GM12878 (cell line): ENCODE data around the gene ARHGEF17. TPM values are rescaled to one million over a fixed set of nuclear protein-coding genes. Genes with fewer than 3 reads are reported as not detected.

Source experiments
- ATAC-seq: fragments of 200-7000 bp; cut with Tn5 transposase; 3 replicates; pipeline ENCODE4 v1.9.1; 2020; ENCODE audit warnings: mild to moderate bottlenecking, moderate library complexity
- BruUV-seq: library from RNA; stranded (reverse); fragments of 400-500 nt; replicated peaks from 2 replicates; lab custom pipeline; 2021; lab: Mats Ljungman, UMichigan
- CTCF ChIA-PET: fragments of 300-600 bp; sonication (Branson Sonifier 250); formaldehyde crosslinking; extraction: SDS; loops from one replicate; lab custom pipeline; 2021; ENCODE audit warnings: inconsistent platforms; lab: Yijun Ruan, JAX
- POLR2A ChIA-PET: fragments of 350-600 bp; formaldehyde crosslinking; extraction: SDS; loops from one replicate; lab custom pipeline; 2021; ENCODE audit warnings: inconsistent platforms; lab: Charles Lee
- RAD21 ChIA-PET: fragments of 300-600 bp; sonication (Branson Sonifier 250); formaldehyde crosslinking; loops from one replicate; lab custom pipeline; 2023; ENCODE audit warnings: antibody characterized with exemption; ENCODE audit not compliant: unreplicated experiment; lab: Charles Lee
- SMC1A ChIA-PET: fragments of 300-600 bp; sonication (Branson Sonifier 250); formaldehyde crosslinking; loops from one replicate; lab custom pipeline; 2023; ENCODE audit not compliant: unreplicated experiment, uncharacterized antibody; lab: Charles Lee
- DNase-seq: peaks from one replicate; pipeline ENCODE4 v3.0.0-alpha.2; 2011; ENCODE audit warnings: low read depth, low spot score
- FAIRE-seq: peaks from 3 replicates; lab custom pipeline; 2011; peaks lifted over from hg19 to GRCh38; lab: Jason Lieb, UNC
- H2AFZ ChIP-seq: 2 replicates; pipeline ENCODE4 v1.6.0; 2011; ENCODE audit warnings: low read depth, low read length, control low read depth; ENCODE audit not compliant: control insufficient read depth
- H3K27ac ChIP-seq: 2 replicates; pipeline ENCODE4 v1.5.1; 2011; ENCODE audit warnings: control low read depth; ENCODE audit not compliant: control insufficient read depth, insufficient read depth
- H3K27me3 ChIP-seq, 2 experiments: replicated peaks in 1 of 2; 2 replicates each; pipeline versions ENCODE4 v1.6.0 to v1.6.1; 2011; ENCODE audit warnings: low read length in 1 of 2; ENCODE audit not compliant: control insufficient read depth in 2 of 2, insufficient read depth in 2 of 2
- H3K36me3 ChIP-seq, 2 experiments: 2 replicates each; pipeline ENCODE4 v1.5.1; 2011; ENCODE audit warnings: low read length in 1 of 2; ENCODE audit not compliant: control insufficient read depth in 2 of 2, insufficient read depth in 2 of 2
- H3K4me1 ChIP-seq: 2 replicates; pipeline ENCODE4 v1.6.1; 2011; ENCODE audit warnings: mild to moderate bottlenecking, low read length, moderate library complexity, mixed read lengths; ENCODE audit not compliant: control insufficient read depth, insufficient read depth
- H3K4me2 ChIP-seq: 2 replicates; pipeline ENCODE4 v1.6.0; 2011; ENCODE audit warnings: control low read depth; ENCODE audit not compliant: control insufficient read depth, insufficient read depth
- H3K4me3 ChIP-seq: fragments of 200-600 bp; sonication (generic); 2 replicates; pipeline ENCODE4 v1.5.1; 2016
- H3K79me2 ChIP-seq: 2 replicates; pipeline ENCODE4 v1.6.0; 2011; ENCODE audit warnings: low read length; ENCODE audit not compliant: control insufficient read depth, insufficient read depth
- H3K9ac ChIP-seq: 2 replicates; pipeline ENCODE4 v1.8.0; 2011; ENCODE audit warnings: low read length, control low read depth, mixed read lengths; ENCODE audit not compliant: control insufficient read depth, insufficient read depth
- H3K9me3 ChIP-seq: replicated peaks from 3 replicates; pipeline ENCODE4 v1.5.1; 2011; ENCODE audit warnings: mild to moderate bottlenecking, low read length; ENCODE audit not compliant: control insufficient read depth, insufficient read depth
- H4K20me1 ChIP-seq: 2 replicates; pipeline ENCODE4 v1.6.0; 2011; ENCODE audit not compliant: control insufficient read depth, insufficient read depth
- JUND ChIP-seq: IDR thresholded peaks from 2 replicates; pipeline ENCODE4 v1.6.1; 2012; ENCODE audit warnings: low read depth, mild to moderate bottlenecking, low read length, improper control_type of control experiment, moderate library complexity
- MYB ChIP-seq: fragments of 150-350 bp; IDR thresholded peaks from 2 replicates; pipeline ENCODE4 v1.6.1; 2014; ENCODE audit warnings: mild to moderate bottlenecking, low read depth, low read length, borderline replicate concordance
- NBN ChIP-seq: fragments of 450-650 bp; IDR thresholded peaks from 2 replicates; pipeline ENCODE4 v1.6.1; 2016
- POLR2AphosphoS5 ChIP-seq: IDR thresholded peaks from 2 replicates; pipeline ENCODE4 v1.6.1; 2011; ENCODE audit warnings: mild to moderate bottlenecking, low read length, inconsistent platforms
- SUZ12 ChIP-seq: fragments of 200-600 bp; sonication (generic); IDR thresholded peaks from one replicate; pipeline ENCODE4 v1.6.1; 2018; ENCODE audit warnings: antibody characterized with exemption, mild to moderate bottlenecking; ENCODE audit not compliant: unreplicated experiment
- ZNF274 ChIP-seq: IDR thresholded peaks from one replicate; pipeline ENCODE4 v1.8.0; 2011; ENCODE audit not compliant: insufficient read length, insufficient read depth
- ZNF622 ChIP-seq: fragments of 450-650 bp; IDR thresholded peaks from 2 replicates; pipeline ENCODE4 v1.6.1; 2017; ENCODE audit warnings: mild to moderate bottlenecking, inconsistent platforms
- ZSCAN29 ChIP-seq: fragments of 450-650 bp; IDR thresholded peaks from 2 replicates; pipeline ENCODE4 v1.6.1; 2017; ENCODE audit warnings: mild to moderate bottlenecking, moderate library complexity
- WGBS: methylation state at CpG from one replicate; pipeline ENCODE4 v1.1.6; 2016; ENCODE audit warnings: low lambda C conversion rate; ENCODE audit not compliant: insufficient replicate concordance, insufficient coverage; ENCODE audit errors: missing lambda C conversion rate; 5-methylcytosine and 5-hydroxymethylcytosine counted together
- in situ Hi-C: fragments of 300-500 bp; cut with MboI; formaldehyde crosslinking; loops from 9 replicates; pipeline ENCODE4 v1.14.3; 2018; ENCODE audit warnings: mixed read lengths
- intact Hi-C: fragments of 100-400 bp; cut with micrococcal nuclease; formaldehyde crosslinking; loops from one replicate; pipeline ENCODE4 v1.14.2; 2022; ENCODE audit not compliant: unreplicated experiment
- polyA plus RNA-seq, 11 experiments: library from polyadenylated mRNA; depleted of rRNA in 4 of 11; unstranded in 6 of 11; stranded (reverse) in 5 of 11; fragments of >200 nt; fragmentation: Nextera tagmentation in 4 of 11; fragmentation: Illumina TruSeq in 1 of 11; extraction: Ambion mirVana in 4 of 11; extraction: Trizol in 1 of 11; gene quantifications; 1 replicate in 1 of 11; 2 replicates in 10 of 11; pipeline versions ENCODE4 v1.2.1 to v1.2.3, GENCODE V29; 2011 to 2016; ENCODE audit warnings: inconsistent platforms in 2 of 11, missing spikeins in 2 of 11, low read depth in 1 of 11
- total RNA-seq, 4 experiments: library from RNA; depleted of rRNA in 3 of 4; stranded (reverse); fragments of >200 nt in 3 of 4; fragmentation: Illumina TruSeq in 1 of 4; extraction: Trizol in 1 of 4; gene quantifications; 2 replicates each; pipeline versions ENCODE4 v1.2.1 to v1.2.3, GENCODE V29; 2013 to 2021
- TF ChIP-seq, protein P1 (sequence below), 3 experiments: IDR thresholded peaks in 2 of 3; conservative IDR thresholded peaks in 1 of 3; 2 replicates each; pipeline ENCODE4 v1.5.1; 2011; ENCODE audit warnings: low read depth in 3 of 3, low read length in 3 of 3, mild to moderate bottlenecking in 3 of 3, control low read depth in 2 of 3, moderate library complexity in 2 of 3, inconsistent platforms in 1 of 3, mixed read lengths in 1 of 3; ENCODE audit not compliant: control insufficient read depth in 2 of 3, insufficient read depth in 1 of 3; ENCODE audit errors: extremely low read depth in 1 of 3
- TF ChIP-seq, protein P2 (sequence below): fragments of 450-650 bp; IDR thresholded peaks from 2 replicates; pipeline ENCODE4 v1.6.1; 2014; ENCODE audit warnings: mild to moderate bottlenecking
- TF ChIP-seq, protein P3 (sequence below): IDR thresholded peaks from 2 replicates; pipeline ENCODE4 v1.6.1; 2012; ENCODE audit warnings: mild to moderate bottlenecking, low read depth, low read length

Gene ARHGEF17
- total and polyA plus RNA-seq, 10 of the 15 experiments (the other 5 are each of a cell fraction or from before 2014, with no cell fraction given), result 0.15 to 11.0 (median 1.7) TPM

DNA sequence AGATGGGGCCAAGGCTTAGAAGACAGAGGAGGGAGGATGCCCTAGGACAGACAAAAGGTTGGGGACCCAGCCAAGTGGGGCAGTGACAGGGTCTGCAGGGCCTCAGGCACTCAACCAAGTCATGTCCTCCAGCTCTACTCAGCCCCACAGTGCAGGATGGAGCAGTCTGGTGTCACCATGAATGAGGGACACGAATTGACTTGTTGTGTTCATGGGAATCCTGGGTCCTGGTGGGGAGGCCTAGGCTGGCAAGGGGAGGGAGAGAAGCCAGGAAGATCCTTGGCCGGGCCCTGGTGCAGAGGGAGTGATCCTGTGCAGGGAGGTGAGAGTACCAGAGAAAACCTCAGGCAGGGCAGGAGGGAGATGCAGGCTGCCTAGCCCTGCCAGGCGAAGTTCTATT is 24.0 kb upstream of the ARHGEF17 start:
- intact Hi-C loops, result no loop called here
- no peak for ATAC-seq
- SMC1A ChIA-PET, result no interaction called here
- RAD21 ChIA-PET, result no interaction called here
- Histone ChIP-seq H2AFZ (no peak overlapping the region), H3K4me3 (no peak overlapping the region)
- no peak for FAIRE-seq
- in situ Hi-C loops, result no loop called here
- TF ChIP-seq, protein P1, sequence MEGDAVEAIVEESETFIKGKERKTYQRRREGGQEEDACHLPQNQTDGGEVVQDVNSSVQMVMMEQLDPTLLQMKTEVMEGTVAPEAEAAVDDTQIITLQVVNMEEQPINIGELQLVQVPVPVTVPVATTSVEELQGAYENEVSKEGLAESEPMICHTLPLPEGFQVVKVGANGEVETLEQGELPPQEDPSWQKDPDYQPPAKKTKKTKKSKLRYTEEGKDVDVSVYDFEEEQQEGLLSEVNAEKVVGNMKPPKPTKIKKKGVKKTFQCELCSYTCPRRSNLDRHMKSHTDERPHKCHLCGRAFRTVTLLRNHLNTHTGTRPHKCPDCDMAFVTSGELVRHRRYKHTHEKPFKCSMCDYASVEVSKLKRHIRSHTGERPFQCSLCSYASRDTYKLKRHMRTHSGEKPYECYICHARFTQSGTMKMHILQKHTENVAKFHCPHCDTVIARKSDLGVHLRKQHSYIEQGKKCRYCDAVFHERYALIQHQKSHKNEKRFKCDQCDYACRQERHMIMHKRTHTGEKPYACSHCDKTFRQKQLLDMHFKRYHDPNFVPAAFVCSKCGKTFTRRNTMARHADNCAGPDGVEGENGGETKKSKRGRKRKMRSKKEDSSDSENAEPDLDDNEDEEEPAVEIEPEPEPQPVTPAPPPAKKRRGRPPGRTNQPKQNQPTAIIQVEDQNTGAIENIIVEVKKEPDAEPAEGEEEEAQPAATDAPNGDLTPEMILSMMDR (IDR thresholded peaks at IDR 0.05 in 2 of 3, conservative IDR thresholded peaks at IDR 0.05 in 1 of 3; ENCODE audit: control insufficient read depth in 2 of 3, extremely low read depth in 1 of 3, insufficient read depth in 1 of 3, low read depth in 3 of 3, low read length in 3 of 3), result no peak
- TF ChIP-seq ZNF274 (no peak), JUND (no peak), MYB (no peak)
- TF ChIP-seq, all 136 proteins: peak for 0
- H3K27me3 ChIP-seq, result no peaks in the 10 kb centered on the region
- H3K9ac ChIP-seq, result no peak overlapping the region
- no peaks in the 10 kb centered on the region for H4K20me1 ChIP-seq
- WGBS, result 20% methylated on average over 3 of the region's 3 CpGs
- BruUV-seq, result no TSS peak
- no peak overlapping the region for H3K27ac ChIP-seq
- H3K4me1 ChIP-seq, result peaks cover 18% of the 10 kb centered on the region
- ChIA-PET CTCF (interaction anchor here (10.6 kb wide), 1 partner anchor 99 kb away, joined by 116 read pairs; no protein-coding TSS in a partner anchor), POLR2A (no interaction called here)
- no peaks in the 10 kb centered on the region for H3K9me3 ChIP-seq
- no peak for DNase-seq
- no peaks in the 10 kb centered on the region for H3K79me2 ChIP-seq
- H3K36me3 ChIP-seq, result no peaks in the 10 kb centered on the region
- H3K4me2 ChIP-seq, result no peak overlapping the region

DNA sequence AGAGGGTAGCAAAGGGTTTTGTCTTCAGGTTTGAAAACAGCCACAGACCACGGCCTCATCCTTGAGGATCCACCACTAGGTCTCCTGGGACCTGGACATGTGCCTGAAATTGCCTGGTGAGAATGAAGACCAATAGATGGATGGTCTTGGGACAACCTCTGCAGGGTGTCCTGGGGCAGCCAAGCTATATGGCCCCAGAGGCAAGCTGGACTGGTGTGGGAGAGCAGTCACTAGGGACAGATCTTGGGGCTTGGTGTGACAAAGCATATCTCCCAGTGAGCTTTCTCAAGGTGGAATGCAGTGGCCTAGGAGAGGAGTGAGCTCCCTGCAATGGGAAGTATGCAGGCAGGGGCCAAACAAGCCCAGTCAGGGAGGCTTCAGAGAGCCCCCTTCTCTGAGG is 22.4 kb upstream of the ARHGEF17 start:
- Histone ChIP-seq H3K4me3 (no peak overlapping the region), H3K9ac (no peak overlapping the region), H3K4me1 (peaks cover 27% of the 10 kb centered on the region), H3K27ac (no peak overlapping the region), H2AFZ (no peak overlapping the region), H3K9me3 (no peaks in the 10 kb centered on the region), H4K20me1 (no peaks in the 10 kb centered on the region), H3K4me2 (no peak overlapping the region), H3K36me3 (no peaks in the 10 kb centered on the region), H3K79me2 (no peaks in the 10 kb centered on the region), H3K27me3 (no peaks in the 10 kb centered on the region)
- FAIRE-seq, result no peak
- CTCF ChIA-PET, result interaction anchor here (1.5 to 10.6 kb wide), 2 partner anchors 50 to 100 kb away, joined by 4 to 116 read pairs; no protein-coding TSS in a partner anchor
- SMC1A ChIA-PET, result interaction anchor here (0.9 kb wide), 1 partner anchor 50 kb away, joined by 3 read pairs; no protein-coding TSS in a partner anchor
- intact Hi-C loops (no loop called here), in situ Hi-C loops (loop anchor here (5.0 kb wide), 1 partner anchor 98 kb away; no protein-coding TSS in a partner anchor)
- RAD21 ChIA-PET, result no interaction called here
- 0% methylated on average over 1 of the region's 1 CpG for WGBS
- no TSS peak for BruUV-seq
- POLR2A ChIA-PET, result no interaction called here
- DNase-seq, result no peak
- no peak for ATAC-seq
- no peak for TF ChIP-seq ZNF622
- TF ChIP-seq, protein P2, sequence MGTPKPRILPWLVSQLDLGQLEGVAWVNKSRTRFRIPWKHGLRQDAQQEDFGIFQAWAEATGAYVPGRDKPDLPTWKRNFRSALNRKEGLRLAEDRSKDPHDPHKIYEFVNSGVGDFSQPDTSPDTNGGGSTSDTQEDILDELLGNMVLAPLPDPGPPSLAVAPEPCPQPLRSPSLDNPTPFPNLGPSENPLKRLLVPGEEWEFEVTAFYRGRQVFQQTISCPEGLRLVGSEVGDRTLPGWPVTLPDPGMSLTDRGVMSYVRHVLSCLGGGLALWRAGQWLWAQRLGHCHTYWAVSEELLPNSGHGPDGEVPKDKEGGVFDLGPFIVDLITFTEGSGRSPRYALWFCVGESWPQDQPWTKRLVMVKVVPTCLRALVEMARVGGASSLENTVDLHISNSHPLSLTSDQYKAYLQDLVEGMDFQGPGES, result no peak
- TF ChIP-seq, protein P3, sequence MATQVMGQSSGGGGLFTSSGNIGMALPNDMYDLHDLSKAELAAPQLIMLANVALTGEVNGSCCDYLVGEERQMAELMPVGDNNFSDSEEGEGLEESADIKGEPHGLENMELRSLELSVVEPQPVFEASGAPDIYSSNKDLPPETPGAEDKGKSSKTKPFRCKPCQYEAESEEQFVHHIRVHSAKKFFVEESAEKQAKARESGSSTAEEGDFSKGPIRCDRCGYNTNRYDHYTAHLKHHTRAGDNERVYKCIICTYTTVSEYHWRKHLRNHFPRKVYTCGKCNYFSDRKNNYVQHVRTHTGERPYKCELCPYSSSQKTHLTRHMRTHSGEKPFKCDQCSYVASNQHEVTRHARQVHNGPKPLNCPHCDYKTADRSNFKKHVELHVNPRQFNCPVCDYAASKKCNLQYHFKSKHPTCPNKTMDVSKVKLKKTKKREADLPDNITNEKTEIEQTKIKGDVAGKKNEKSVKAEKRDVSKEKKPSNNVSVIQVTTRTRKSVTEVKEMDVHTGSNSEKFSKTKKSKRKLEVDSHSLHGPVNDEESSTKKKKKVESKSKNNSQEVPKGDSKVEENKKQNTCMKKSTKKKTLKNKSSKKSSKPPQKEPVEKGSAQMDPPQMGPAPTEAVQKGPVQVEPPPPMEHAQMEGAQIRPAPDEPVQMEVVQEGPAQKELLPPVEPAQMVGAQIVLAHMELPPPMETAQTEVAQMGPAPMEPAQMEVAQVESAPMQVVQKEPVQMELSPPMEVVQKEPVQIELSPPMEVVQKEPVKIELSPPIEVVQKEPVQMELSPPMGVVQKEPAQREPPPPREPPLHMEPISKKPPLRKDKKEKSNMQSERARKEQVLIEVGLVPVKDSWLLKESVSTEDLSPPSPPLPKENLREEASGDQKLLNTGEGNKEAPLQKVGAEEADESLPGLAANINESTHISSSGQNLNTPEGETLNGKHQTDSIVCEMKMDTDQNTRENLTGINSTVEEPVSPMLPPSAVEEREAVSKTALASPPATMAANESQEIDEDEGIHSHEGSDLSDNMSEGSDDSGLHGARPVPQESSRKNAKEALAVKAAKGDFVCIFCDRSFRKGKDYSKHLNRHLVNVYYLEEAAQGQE, result no peak
- no peak for TF ChIP-seq NBN
- TF ChIP-seq POLR2AphosphoS5, result no peak
- no peak for TF ChIP-seq SUZ12
- TF ChIP-seq ZSCAN29, result no peak
